ENCODE measurements around the gene B4GALT4. TPM values are rescaled to one million over a fixed set of nuclear protein-coding genes. Genes with fewer than 3 reads are reported as not detected.

The B4GALT4 gene
- total and polyA plus RNA-seq, 2 of the 8 experiments (the other 6 are each of a cell fraction or from before 2014, with no cell fraction given), result 14.6 to 44.7 TPM

- no peak for TF ChIP-seq CHD7 (IDR thresholded peaks at IDR 0.05; ENCODE audit: insufficient replicate concordance, low read length)
Observed at GRCh38 chr3:119228373-119229145, 12.1 kb downstream of the B4GALT4 start (continued).
